Glutamatergic neuron (in vitro differentiated cells): Measurements from ENCODE around the gene IL31RA. TPM values are rescaled to one million over a fixed set of nuclear protein-coding genes. Genes with fewer than 3 reads are reported as not detected.
"Not testable (repeated sequence)": the region's sequence is repeated elsewhere in the genome, so short reads cannot be mapped to it uniquely, and the experiment has no call there.

Experiments
- DNase-seq: peaks from one replicate; pipeline ENCODE4 v3.0.0; 2022
- H3K27ac Mint-ChIP-seq: one replicate; pipeline ENCODE4 v1.8.0; 2020; ENCODE audit warnings: mild to moderate bottlenecking, mixed read lengths, inconsistent platforms; ENCODE audit not compliant: unreplicated experiment
- H3K27me3 Mint-ChIP-seq: one replicate; pipeline ENCODE4 v1.8.0; 2020; ENCODE audit warnings: mild to moderate bottlenecking, moderate library complexity, mixed read lengths, inconsistent platforms; ENCODE audit not compliant: unreplicated experiment
- H3K36me3 Mint-ChIP-seq: one replicate; pipeline ENCODE4 v1.8.0; 2020; ENCODE audit warnings: mild to moderate bottlenecking, mixed read lengths, inconsistent platforms; ENCODE audit not compliant: unreplicated experiment
- H3K4me1 Mint-ChIP-seq: one replicate; pipeline ENCODE4 v1.8.0; 2020; ENCODE audit warnings: mild to moderate bottlenecking, low read depth, mixed read lengths, inconsistent platforms; ENCODE audit not compliant: unreplicated experiment
- H3K4me3 Mint-ChIP-seq: one replicate; pipeline ENCODE4 v1.8.0; 2020; ENCODE audit warnings: mild to moderate bottlenecking, mixed read lengths, inconsistent platforms; ENCODE audit not compliant: unreplicated experiment
- H3K9me3 Mint-ChIP-seq: one replicate; pipeline ENCODE4 v1.8.0; 2020; ENCODE audit warnings: mild to moderate bottlenecking, moderate library complexity, mixed read lengths, inconsistent platforms; ENCODE audit not compliant: unreplicated experiment
- long read RNA-seq: library from polyadenylated mRNA; unstranded; transcript quantifications from one replicate; pipeline ENCODE4 v2.0.0, GENCODE V29; 2020; ENCODE audit not compliant: unreplicated experiment
- total RNA-seq: library from RNA; stranded (reverse); fragmentation: NEBNext Ultra II Directional; extraction: Animal tissue kit (Norgen Biotek cat#: 25700); gene quantifications from one replicate; pipeline ENCODE4 v1.2.1, GENCODE V29; 2021; ENCODE audit not compliant: unreplicated experiment
- TF ChIP-seq, protein P1 (sequence below): fragments of 200-600 bp; sonication (generic); IDR thresholded peaks from one replicate; pipeline ENCODE4 v1.5.0; 2021; ENCODE audit not compliant: partially characterized antibody, unreplicated experiment

The IL31RA gene
- total RNA-seq = not detected
- long read RNA-seq = 0 reads

DNA sequence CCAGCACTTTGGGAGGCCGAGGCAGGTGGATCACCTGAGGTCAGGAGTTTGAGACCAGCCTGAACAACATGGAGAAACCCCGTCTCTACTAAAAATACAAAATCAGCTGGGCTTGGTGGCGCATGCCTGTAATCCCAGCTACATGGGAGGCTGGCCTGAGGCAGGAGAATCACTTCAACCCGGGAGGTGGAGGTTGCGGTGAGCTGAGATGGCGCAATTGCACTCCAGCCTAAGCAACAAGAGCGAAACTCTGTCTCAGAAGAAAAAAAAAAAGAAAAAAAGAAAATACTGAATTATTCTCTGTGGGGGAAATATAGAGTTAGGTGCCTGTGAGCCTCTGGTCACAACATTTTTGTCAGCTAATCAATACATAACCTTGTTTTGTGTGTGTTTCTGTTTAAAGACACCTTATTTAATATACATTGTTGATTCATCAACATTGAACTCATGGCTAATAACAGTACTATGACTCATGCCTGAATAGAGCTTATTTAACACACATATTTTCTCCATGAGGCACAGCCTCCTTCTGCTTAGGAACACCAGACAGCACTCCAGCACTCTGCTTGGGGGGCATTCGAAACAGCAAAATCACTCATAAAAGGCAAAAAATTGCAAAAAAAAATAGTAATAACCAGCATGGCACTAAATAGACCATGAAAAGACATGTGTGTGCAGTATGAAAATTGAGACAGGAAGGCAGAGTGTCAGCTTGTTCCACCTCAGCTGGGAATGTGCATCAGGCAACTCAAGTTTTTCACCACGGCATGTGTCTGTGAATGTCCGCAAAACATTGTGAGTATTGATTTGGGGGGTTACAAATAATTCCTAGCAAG lies at the start of gene IL31RA:
IL31RA (plus strand) TSS at position 519 of the 836 bp plus-strand sequence; CDS start at position 733, 214 bp downstream.
- H3K27ac Mint-ChIP-seq = no peak within 1 kb of the TSS
- no peak for DNase-seq
- TF ChIP-seq, protein P1, sequence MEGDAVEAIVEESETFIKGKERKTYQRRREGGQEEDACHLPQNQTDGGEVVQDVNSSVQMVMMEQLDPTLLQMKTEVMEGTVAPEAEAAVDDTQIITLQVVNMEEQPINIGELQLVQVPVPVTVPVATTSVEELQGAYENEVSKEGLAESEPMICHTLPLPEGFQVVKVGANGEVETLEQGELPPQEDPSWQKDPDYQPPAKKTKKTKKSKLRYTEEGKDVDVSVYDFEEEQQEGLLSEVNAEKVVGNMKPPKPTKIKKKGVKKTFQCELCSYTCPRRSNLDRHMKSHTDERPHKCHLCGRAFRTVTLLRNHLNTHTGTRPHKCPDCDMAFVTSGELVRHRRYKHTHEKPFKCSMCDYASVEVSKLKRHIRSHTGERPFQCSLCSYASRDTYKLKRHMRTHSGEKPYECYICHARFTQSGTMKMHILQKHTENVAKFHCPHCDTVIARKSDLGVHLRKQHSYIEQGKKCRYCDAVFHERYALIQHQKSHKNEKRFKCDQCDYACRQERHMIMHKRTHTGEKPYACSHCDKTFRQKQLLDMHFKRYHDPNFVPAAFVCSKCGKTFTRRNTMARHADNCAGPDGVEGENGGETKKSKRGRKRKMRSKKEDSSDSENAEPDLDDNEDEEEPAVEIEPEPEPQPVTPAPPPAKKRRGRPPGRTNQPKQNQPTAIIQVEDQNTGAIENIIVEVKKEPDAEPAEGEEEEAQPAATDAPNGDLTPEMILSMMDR = no peak
- H3K9me3 Mint-ChIP-seq = no peaks in the 10 kb centered on the region
- H3K36me3 Mint-ChIP-seq = no peaks in the 10 kb centered on the region
- H3K4me1 Mint-ChIP-seq = no peaks in the 10 kb centered on the region
- no peak within 1 kb of the TSS for H3K4me3 Mint-ChIP-seq
- H3K27me3 Mint-ChIP-seq = no peaks in the 10 kb centered on the region

DNA sequence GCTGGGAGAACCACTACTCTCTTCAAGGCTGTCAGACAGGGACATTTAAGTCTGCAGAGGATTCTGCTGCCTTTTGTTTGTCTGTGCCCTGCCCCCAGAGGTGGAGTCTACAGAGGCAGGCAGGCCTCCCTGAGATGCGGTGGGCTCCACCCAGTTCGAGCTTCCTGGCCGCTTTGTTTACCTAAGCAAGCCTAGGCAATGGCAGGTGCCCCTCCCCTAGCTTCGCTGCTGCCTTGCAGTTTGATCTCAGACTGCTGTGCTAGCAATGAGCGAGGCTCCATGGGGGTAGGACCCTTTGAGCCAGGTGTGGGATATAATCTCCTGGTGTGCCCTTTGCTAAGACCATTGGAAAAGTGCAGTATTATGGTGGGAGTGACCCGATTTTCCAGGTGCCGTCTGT lies 42.3 kb upstream of the IL31RA start:
- DNase-seq, H3K9me3 Mint-ChIP-seq, H3K36me3 Mint-ChIP-seq, H3K4me1 Mint-ChIP-seq, H3K4me3 Mint-ChIP-seq, H3K27me3 Mint-ChIP-seq, H3K27ac Mint-ChIP-seq: not testable (repeated sequence)

DNA sequence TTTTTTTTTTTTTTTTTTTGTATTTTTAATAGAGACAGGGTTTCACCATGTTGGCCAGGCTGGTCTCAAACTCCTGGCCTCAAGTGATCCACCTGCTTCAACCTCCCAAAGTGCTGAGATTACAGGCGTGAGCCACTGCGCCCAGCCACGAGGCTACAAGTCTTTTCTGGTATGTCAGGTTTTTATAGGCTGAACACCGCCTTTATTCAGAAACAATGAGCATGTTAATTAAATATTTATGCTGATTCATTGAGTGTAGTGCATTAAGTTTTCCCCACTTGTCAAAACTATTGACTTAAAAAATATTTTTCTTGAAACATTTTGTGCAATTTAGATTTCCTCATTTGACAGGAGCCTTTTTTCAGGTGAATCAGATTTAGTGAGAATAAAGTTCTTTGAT lies 35.2 kb upstream of the IL31RA start:
- DNase-seq, H3K27ac Mint-ChIP-seq, H3K4me1 Mint-ChIP-seq, H3K4me3 Mint-ChIP-seq, H3K9me3 Mint-ChIP-seq, H3K36me3 Mint-ChIP-seq, H3K27me3 Mint-ChIP-seq: not testable (repeated sequence)

DNA sequence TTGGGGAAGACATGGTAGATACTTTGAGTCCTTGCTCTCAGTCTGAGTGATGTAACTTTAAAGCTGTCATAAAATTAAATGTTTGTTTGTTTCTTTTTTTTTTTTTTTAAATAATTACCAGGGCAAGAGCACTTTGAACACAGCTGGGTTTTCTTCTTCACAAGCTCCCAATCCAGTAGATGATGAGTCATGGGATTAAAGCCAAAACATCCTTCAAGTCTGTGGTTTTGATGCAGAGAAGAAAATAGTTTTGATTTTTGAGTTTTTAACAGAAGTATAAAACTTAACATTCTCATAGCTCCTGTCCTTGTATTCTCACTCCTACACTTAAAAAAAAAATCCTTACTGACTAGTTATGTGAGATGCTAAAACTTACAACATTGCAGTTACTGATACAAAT lies 34.8 kb upstream of the IL31RA start:
- H3K4me1 Mint-ChIP-seq = peaks cover 3% of the 10 kb centered on the region
- DNase-seq = no peak
- no peak overlapping the region for H3K27ac Mint-ChIP-seq
- no peaks in the 10 kb centered on the region for H3K36me3 Mint-ChIP-seq
- H3K9me3 Mint-ChIP-seq = no peaks in the 10 kb centered on the region
- no peak overlapping the region for H3K4me3 Mint-ChIP-seq
- H3K27me3 Mint-ChIP-seq = no peaks in the 10 kb centered on the region
- TF ChIP-seq, protein P1 = no peak

DNA sequence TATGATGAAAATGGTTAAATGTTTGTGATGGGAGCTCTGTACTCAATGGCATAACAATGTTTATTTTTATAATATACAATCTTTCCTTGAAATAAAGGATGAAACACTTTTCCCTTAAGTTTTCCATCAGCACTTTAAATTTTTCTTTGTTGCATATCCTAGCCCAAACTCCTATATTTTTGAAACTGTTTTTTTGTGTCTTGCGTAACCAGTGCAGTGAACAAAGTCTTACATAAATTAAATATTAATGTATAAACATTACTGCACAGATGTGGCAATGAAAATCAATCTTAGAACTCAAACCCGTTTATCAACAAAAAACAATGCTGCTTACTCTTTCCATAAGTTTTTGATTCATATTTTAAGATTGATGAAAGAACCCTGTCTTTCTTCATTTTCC lies 34.1 kb upstream of the IL31RA start:
- Mint-ChIP-seq H3K9me3 (peaks cover under 1% of the 10 kb centered on the region), H3K4me1 (peaks cover 6% of the 10 kb centered on the region), H3K27me3 (peaks cover under 1% of the 10 kb centered on the region), H3K4me3 (no peak overlapping the region), H3K36me3 (no peaks in the 10 kb centered on the region), H3K27ac (no peak overlapping the region)
- DNase-seq = no peak
- TF ChIP-seq, protein P1 = no peak

DNA sequence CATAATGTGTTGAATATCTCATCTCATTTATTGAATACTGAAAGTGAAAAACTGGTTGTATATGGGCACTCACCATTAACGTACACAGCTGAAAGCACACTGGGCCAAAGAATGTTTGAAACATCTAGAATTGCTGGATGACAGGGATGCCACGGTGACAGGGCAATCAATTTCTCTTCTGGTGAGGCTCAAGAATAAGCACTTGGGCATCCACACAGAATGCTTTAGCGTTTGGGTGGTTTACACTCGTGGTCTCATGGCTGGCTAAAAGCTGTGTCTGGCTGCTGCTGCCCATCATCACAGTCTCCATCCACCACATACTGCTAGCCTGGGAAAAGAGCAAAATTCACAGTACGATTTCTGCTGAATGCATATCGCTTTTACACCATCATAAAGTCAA lies 30.7 kb upstream of the IL31RA start:
- TF ChIP-seq, protein P1 = no peak
- no peak for DNase-seq
- Mint-ChIP-seq H3K36me3 (no peaks in the 10 kb centered on the region), H3K4me1 (peaks cover 11% of the 10 kb centered on the region), H3K4me3 (no peak overlapping the region), H3K27ac (no peak overlapping the region), H3K9me3 (peaks cover 3% of the 10 kb centered on the region), H3K27me3 (peaks cover 3% of the 10 kb centered on the region)
